A673 (cell line): ENCODE results near the gene IER5L. TPM values are rescaled to one million over a fixed set of nuclear protein-coding genes. Genes with fewer than 3 reads are reported as not detected.
A peak's percentile ranks its signal among the peaks of the same experiment; 100 is the strongest.

Source experiments
- BruUV-seq: library from RNA; stranded (reverse); fragments of 400-500 nt; replicated peaks from 2 replicates; lab custom pipeline; 2021; lab: Mats Ljungman, UMichigan
- CTCF ChIA-PET: fragments of 300-600 bp; sonication (Branson Sonifier 250); formaldehyde crosslinking; loops from one replicate; lab custom pipeline; 2022; ENCODE audit warnings: antibody characterized with exemption; lab: Charles Lee
- POLR2A ChIA-PET: fragments of 300-600 bp; sonication (Branson Sonifier 250); formaldehyde crosslinking; loops from one replicate; lab custom pipeline; 2022; ENCODE audit warnings: antibody characterized with exemption; ENCODE audit not compliant: low non-redundant PET; lab: Charles Lee
- DNase-seq: peaks from one replicate; pipeline ENCODE4 v3.0.0-alpha.2; 2015; ENCODE audit warnings: low spot score
- H3K27ac ChIP-seq: fragments of 200-600 bp; sonication (generic); 2 replicates; pipeline ENCODE4 v1.5.1; 2016; ENCODE audit warnings: mixed run types, low read depth, mild to moderate bottlenecking, mixed read lengths, antibody characterized with exemption, low read length; ENCODE audit not compliant: poor library complexity, severe bottlenecking
- H3K27me3 ChIP-seq: fragments of 200-600 bp; sonication (generic); replicated peaks from 2 replicates; pipeline ENCODE4 v1.6.1; 2017; ENCODE audit warnings: mixed run types, low read depth, mild to moderate bottlenecking, mixed read lengths, antibody characterized with exemption, low read length; ENCODE audit not compliant: insufficient read depth, poor library complexity
- H3K36me3 ChIP-seq: fragments of 200-600 bp; sonication (generic); 2 replicates; pipeline ENCODE4 v1.6.1; 2016; ENCODE audit warnings: mixed run types, mild to moderate bottlenecking, mixed read lengths, antibody characterized with exemption, low read length; ENCODE audit not compliant: insufficient read depth, poor library complexity, severe bottlenecking
- H3K4me1 ChIP-seq: fragments of 200-600 bp; sonication (generic); 2 replicates; pipeline ENCODE4 v1.6.1; 2017; ENCODE audit warnings: mixed run types, mild to moderate bottlenecking, mixed read lengths, antibody characterized with exemption, low read length; ENCODE audit not compliant: insufficient read depth, poor library complexity, severe bottlenecking
- H3K4me3 ChIP-seq: fragments of 200-600 bp; sonication (generic); 2 replicates; pipeline ENCODE4 v1.5.1; 2016; ENCODE audit warnings: low read depth, mixed run types, mild to moderate bottlenecking, mixed read lengths, low read length; ENCODE audit not compliant: poor library complexity, severe bottlenecking
- H3K9me3 ChIP-seq: fragments of 200-600 bp; sonication (generic); 2 replicates; pipeline ENCODE4 v1.6.1; 2016; ENCODE audit warnings: mixed run types, low read depth, mild to moderate bottlenecking, mixed read lengths, antibody characterized with exemption, low read length; ENCODE audit not compliant: poor library complexity, severe bottlenecking
- CTCF ChIP-seq: fragments of 300-800, 200-600 bp; sonication (generic); conservative IDR thresholded peaks from 2 replicates; pipeline ENCODE4 v1.5.1; 2017; ENCODE audit warnings: low read depth, mild to moderate bottlenecking, antibody characterized with exemption, low read length, moderate library complexity, mixed read lengths
- EZH2 ChIP-seq: fragments of 200-600 bp; sonication (generic); IDR thresholded peaks from 2 replicates; pipeline ENCODE4 v1.6.1; 2017; ENCODE audit warnings: borderline replicate concordance, low read depth, mild to moderate bottlenecking, mixed read lengths, antibody characterized with exemption, low read length; ENCODE audit not compliant: poor library complexity, severe bottlenecking
- intact Hi-C: fragments of 100-400 bp; cut with micrococcal nuclease; formaldehyde crosslinking; loops from one replicate; pipeline ENCODE4 v1.10.0; 2022; ENCODE audit not compliant: unreplicated experiment
- total RNA-seq: library from RNA; stranded (reverse); gene quantifications from 2 replicates; pipeline ENCODE4 v1.2.3, GENCODE V29; 2021

IER5L gene
- total RNA-seq, 1 experiment from 2014 or later, result 14.0 TPM

GRCh38 chr9:129184219-129184524 is 6.1 kb upstream of the IER5L start:
- CTCF ChIA-PET, result no interaction called here

GRCh38 chr9:129183495-129184218 is 5.6 kb upstream of the IER5L start:
- peaks cover 5% of the 10 kb centered on the region for H3K4me1 ChIP-seq
- no peaks in the 10 kb centered on the region for H3K9me3 ChIP-seq
- no peaks in the 10 kb centered on the region for H3K27me3 ChIP-seq
- no peak overlapping the region for H3K27ac ChIP-seq
- CTCF ChIA-PET, result no interaction called here
- TF ChIP-seq EZH2, result no peak
- TF ChIP-seq CTCF, result no peak
- POLR2A ChIA-PET, result no interaction called here
- intact Hi-C loops, result no loop called here
- no TSS peak for BruUV-seq
- H3K4me3 ChIP-seq, result no peak overlapping the region
- H3K36me3 ChIP-seq, result no peaks in the 10 kb centered on the region
- DNase-seq, result peak; percentile 41

More at GRCh38 chr9:129184219-129184524, 6.1 kb upstream of the IER5L start:
- Histone ChIP-seq H3K27me3 (no peaks in the 10 kb centered on the region), H3K4me3 (no peak overlapping the region), H3K27ac (no peak overlapping the region), H3K4me1 (peaks cover 1% of the 10 kb centered on the region), H3K9me3 (no peaks in the 10 kb centered on the region), H3K36me3 (no peaks in the 10 kb centered on the region)
- no peak for TF ChIP-seq CTCF
- no peak for TF ChIP-seq EZH2
- POLR2A ChIA-PET, result no interaction called here
- no TSS peak for BruUV-seq
- no peak for DNase-seq
- intact Hi-C loops, result no loop called here

- Histone ChIP-seq H3K4me3 (no peak overlapping the region), H3K27ac (no peak overlapping the region), H3K4me1 (peaks cover 10% of the 10 kb centered on the region), H3K36me3 (no peaks in the 10 kb centered on the region), H3K27me3 (no peaks in the 10 kb centered on the region), H3K9me3 (no peaks in the 10 kb centered on the region)
- POLR2A ChIA-PET, result no interaction called here
- no peak for TF ChIP-seq EZH2
- TF ChIP-seq CTCF, result peak; percentile 30; the same call in 1 of the 2 replicates
- intact Hi-C loops, result no loop called here
- peak; percentile 24 for DNase-seq
- BruUV-seq, result no TSS peak
- CTCF ChIA-PET, result no interaction called here
Measured at GRCh38 chr9:129182625-129183494, 4.8 kb upstream of the IER5L start.
